Thyroid gland (tissue), 4 donors: Measurements from ENCODE around the gene CALCB.

Source experiments
- POLR2A ChIP-seq, 2 donors: fragments of 450-650 bp; IDR thresholded peaks; one replicate each; pipeline ENCODE4 v1.6.1; 2017; ENCODE audit warnings: antibody characterized with exemption in 2 of 2, mild to moderate bottlenecking in 2 of 2, moderate library complexity in 1 of 2
- TF ChIP-seq, protein P1 (sequence below), 6 experiments: fragments of 200-600 bp in 3 of 6; fragments of 450-650 bp in 3 of 6; sonication (generic) in 3 of 6; IDR thresholded peaks; one replicate each; pipeline ENCODE4 v1.5.1; 2016 to 2019; ENCODE audit warnings: antibody characterized with exemption in 6 of 6, mild to moderate bottlenecking in 2 of 6, inconsistent platforms in 1 of 6, moderate library complexity in 1 of 6

DNA sequence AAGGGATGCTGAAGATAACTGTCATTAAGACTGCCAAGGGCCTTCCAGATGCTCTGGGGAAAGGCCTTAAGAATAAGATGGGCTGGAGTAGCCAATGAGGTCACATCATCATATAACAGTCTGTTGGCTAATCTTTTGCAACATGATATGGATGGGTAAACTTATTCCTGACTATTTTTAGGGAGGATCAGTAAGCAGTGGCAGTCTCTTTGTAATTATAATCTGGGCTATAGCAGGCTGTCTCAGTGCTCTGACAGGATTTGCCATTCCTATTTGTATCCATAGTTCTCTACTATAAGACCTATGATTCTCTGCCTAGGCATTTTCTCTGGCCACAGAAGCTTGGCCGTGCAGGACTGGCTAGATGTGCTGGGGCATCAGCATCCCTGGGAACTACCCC lies 16.1 kb upstream of the CALCB start:
- TF ChIP-seq, protein P1, sequence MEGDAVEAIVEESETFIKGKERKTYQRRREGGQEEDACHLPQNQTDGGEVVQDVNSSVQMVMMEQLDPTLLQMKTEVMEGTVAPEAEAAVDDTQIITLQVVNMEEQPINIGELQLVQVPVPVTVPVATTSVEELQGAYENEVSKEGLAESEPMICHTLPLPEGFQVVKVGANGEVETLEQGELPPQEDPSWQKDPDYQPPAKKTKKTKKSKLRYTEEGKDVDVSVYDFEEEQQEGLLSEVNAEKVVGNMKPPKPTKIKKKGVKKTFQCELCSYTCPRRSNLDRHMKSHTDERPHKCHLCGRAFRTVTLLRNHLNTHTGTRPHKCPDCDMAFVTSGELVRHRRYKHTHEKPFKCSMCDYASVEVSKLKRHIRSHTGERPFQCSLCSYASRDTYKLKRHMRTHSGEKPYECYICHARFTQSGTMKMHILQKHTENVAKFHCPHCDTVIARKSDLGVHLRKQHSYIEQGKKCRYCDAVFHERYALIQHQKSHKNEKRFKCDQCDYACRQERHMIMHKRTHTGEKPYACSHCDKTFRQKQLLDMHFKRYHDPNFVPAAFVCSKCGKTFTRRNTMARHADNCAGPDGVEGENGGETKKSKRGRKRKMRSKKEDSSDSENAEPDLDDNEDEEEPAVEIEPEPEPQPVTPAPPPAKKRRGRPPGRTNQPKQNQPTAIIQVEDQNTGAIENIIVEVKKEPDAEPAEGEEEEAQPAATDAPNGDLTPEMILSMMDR (IDR thresholded peaks at IDR 0.05) = no peak
- TF ChIP-seq POLR2A (IDR thresholded peaks at IDR 0.05) = no peak
